Activated CD8-positive, alpha-beta memory T cell treated with anti-CD3 and anti-CD28 coated beads, Interleukin-2, amount 10 ng/mL, durations not matched to agents 7 days and 5 days (primary cell): Measurements from ENCODE around the gene FCN3. TPM values are rescaled to one million over a fixed set of nuclear protein-coding genes. Genes with fewer than 3 reads are reported as not detected.

Experiments used
- ATAC-seq: fragments of 150-1000 bp; cut with Tn5 transposase; one replicate; pipeline ENCODE4 v1.10.0; 2021; ENCODE audit warnings: moderate library complexity
- CTCF ChIA-PET: fragments of 350-600 bp; sonication (Branson Sonifier 250); formaldehyde crosslinking; loops from one replicate; lab custom pipeline; 2021; ENCODE audit warnings: antibody characterized with exemption; lab: Charles Lee
- DNase-seq: peaks from one replicate; pipeline ENCODE4 v3.0.0-alpha.2; 2020
- H3K27ac Mint-ChIP-seq: one replicate; pipeline ENCODE4 v1.8.0; 2021; ENCODE audit warnings: mild to moderate bottlenecking, mixed read lengths
- H3K27me3 Mint-ChIP-seq: one replicate; pipeline ENCODE4 v1.8.0; 2021; ENCODE audit warnings: mixed read lengths
- H3K36me3 Mint-ChIP-seq: one replicate; pipeline ENCODE4 v1.8.0; 2021; ENCODE audit warnings: mild to moderate bottlenecking, mixed read lengths
- H3K4me1 Mint-ChIP-seq: one replicate; pipeline ENCODE4 v1.8.0; 2021; ENCODE audit warnings: mixed read lengths
- H3K4me3 Mint-ChIP-seq: one replicate; pipeline ENCODE4 v1.8.0; 2021; ENCODE audit warnings: mild to moderate bottlenecking, moderate library complexity, mixed read lengths
- H3K9me3 Mint-ChIP-seq: one replicate; pipeline ENCODE4 v1.8.0; 2022; ENCODE audit warnings: low read depth, mixed read lengths
- total RNA-seq, 2 experiments: library from RNA; stranded (reverse); gene quantifications; one replicate each; pipeline ENCODE4 v1.2.3, GENCODE V29; 2021

The FCN3 gene
- total RNA-seq, 2 experiments from 2014 or later: not detected

DNA sequence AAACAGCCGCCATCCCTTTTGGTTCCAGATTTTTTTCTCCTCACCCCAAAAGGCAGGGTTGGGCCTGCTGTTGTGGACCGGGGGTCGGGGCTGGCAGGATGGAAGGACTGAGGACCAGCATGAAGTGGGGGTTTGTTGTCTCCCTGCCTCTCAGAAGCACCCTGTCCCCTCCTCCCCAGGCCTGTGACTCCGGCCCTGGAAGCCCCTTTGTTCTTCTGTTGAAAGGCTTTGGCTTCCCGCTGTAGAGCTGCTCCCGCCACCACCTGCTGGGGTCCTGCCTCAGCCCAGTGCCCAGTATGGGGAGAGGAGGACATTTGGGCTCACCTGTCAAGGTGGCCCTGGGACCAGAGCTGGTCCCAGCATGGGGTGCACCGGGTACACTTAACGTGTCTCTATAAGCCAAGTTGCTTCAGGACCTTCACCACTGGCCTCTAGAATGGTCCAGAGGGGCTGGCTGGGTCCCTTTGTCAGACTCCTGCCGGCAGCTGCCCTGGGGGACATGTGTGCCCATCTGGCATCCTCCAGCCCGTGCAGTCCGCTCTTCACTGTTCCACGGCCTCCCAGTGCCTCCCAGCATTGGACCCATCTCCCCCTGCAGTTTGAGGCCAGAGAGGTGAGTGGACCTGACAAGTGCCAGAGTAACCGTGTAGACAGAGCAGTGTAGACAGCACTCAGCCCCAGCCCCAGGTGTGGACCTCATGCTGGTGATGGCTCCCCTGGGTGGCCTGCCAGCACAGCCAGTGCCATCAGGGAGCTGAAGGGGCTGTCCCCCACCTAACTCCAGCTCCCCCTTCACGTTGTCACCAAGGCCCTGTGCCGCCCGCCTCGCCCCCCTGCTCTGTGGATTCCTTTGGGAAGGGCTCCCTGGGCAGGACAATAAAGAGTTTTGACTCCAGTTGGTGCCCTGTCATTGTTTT, 38.9 kb downstream of the FCN3 start:
- H3K4me1 Mint-ChIP-seq: peaks cover 15% of the 10 kb centered on the region
- no peaks in the 10 kb centered on the region for H3K27me3 Mint-ChIP-seq
- no peak overlapping the region for H3K27ac Mint-ChIP-seq
- no peak for ATAC-seq
- H3K9me3 Mint-ChIP-seq: no peaks in the 10 kb centered on the region
- CTCF ChIA-PET: interaction anchor here (0.9 to 4.3 kb wide), 6 partner anchors 12 to 52 kb away, joined by 3 to 73 read pairs (median 4); no protein-coding TSS in a partner anchor
- peaks cover 8% of the 10 kb centered on the region for H3K36me3 Mint-ChIP-seq
- H3K4me3 Mint-ChIP-seq: no peak overlapping the region
- DNase-seq: no peak

DNA sequence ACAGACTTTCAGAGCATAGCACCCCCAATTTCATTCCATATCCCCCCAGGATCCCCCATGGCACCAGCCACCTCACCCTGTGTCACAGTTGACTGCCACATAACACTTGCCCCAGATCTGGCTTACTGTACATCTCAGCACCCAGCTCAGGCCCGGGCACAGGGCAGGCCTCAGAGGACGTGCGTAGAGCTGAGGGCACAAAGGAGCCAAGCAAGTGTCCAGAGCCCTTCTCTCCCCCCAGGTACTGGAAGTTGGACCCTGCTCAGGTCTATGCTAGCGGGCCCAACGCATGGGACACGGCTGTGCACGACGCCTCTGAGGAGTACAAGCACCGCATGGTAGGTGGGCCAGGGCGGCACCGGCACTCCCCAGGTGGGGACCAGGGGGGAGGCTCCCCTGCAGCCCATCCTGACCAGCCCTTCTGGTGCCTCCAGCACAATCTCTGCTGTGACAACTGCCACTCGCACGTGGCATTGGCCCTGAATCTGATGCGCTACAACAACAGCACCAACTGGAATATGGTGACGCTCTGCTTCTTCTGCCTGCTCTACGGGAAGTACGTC, 40.8 kb downstream of the FCN3 start:
- CTCF ChIA-PET: interaction anchor here (0.5 to 4.3 kb wide), 17 partner anchors 8 to 270 kb away, joined by 3 to 73 read pairs (median 12); partner anchors contain the start of genes AHDC1, CD164L2, MAP3K6 and SYTL1
- H3K36me3 Mint-ChIP-seq: peaks cover 11% of the 10 kb centered on the region
- no peak for ATAC-seq
- no peak overlapping the region for H3K4me3 Mint-ChIP-seq
- no peaks in the 10 kb centered on the region for H3K9me3 Mint-ChIP-seq
- DNase-seq: no peak
- peaks cover 14% of the 10 kb centered on the region for H3K4me1 Mint-ChIP-seq
- no peak overlapping the region for H3K27ac Mint-ChIP-seq
- no peaks in the 10 kb centered on the region for H3K27me3 Mint-ChIP-seq

DNA sequence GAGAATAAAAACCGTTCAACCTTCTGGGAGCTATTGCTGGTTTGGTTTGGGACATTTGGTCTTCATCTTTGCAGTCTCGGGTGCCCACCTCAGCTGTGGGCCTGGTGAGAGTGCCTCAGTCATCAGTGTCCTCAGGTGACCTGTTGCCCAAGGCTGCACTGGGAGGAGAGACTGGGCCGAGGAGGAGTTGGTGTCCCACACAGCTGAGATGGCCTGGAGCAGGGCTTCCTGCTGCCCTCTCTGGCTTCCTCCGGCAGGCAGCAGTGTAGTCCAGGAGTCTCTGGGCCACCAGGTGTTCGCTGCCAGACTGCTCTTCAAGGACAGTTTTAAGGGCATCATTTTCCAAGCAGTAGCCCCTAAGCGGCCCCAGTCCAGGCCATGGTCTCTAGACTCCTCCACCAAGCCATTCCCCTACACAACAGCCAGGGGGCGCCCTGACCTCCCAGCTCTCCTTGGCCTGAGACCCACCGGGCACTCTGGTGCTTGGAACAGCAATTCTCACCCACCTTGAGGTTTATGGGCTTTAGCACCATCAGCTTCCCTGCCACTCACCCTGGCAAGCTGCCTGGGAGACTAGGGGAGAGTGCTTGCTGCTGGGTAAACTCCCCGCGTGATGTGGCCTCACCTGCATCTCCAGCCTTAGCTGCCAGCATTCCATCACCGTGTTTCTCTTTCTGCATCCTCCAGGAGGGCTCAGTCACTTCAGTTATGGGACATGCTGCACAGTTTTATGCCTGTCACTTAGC, 41.9 kb downstream of the FCN3 start:
- Mint-ChIP-seq H3K4me1 (peaks cover 20% of the 10 kb centered on the region), H3K27ac (peak overlapping the region; percentile 57), H3K4me3 (no peak overlapping the region), H3K36me3 (peaks cover 17% of the 10 kb centered on the region), H3K9me3 (no peaks in the 10 kb centered on the region), H3K27me3 (no peaks in the 10 kb centered on the region)
- CTCF ChIA-PET: interaction anchor here (0.5 to 4.3 kb wide), 39 partner anchors 9 to 398 kb away, joined by 3 to 73 read pairs (median 5); partner anchors contain the start of genes CD164L2, MAP3K6 and SYTL1
- DNase-seq (peak; percentile 61), ATAC-seq (peak; percentile 77)

DNA sequence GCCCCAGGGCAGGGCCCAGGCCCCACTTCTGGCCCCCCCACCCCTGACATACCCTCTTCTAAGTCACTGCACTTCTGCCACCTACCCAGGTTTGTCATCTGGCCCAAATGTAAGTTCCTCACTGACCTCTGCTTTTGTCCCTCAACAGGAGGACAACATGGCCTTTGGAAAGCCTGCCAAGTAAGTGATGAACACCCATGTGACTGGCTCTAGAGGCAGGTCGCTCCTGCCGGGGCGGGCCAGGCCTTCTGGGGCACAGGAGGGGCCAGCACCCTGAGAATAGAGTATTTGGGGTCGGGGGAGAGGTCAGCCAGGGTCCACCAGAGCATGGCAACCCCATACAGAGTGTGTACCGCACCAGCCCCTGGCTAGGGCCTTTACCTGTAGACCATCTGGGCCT, 42.7 kb downstream of the FCN3 start:
- Mint-ChIP-seq H3K27me3 (no peaks in the 10 kb centered on the region), H3K9me3 (no peaks in the 10 kb centered on the region), H3K36me3 (peaks cover 19% of the 10 kb centered on the region), H3K4me3 (no peak overlapping the region), H3K27ac (peak overlapping the region; percentile 57), H3K4me1 (peaks cover 23% of the 10 kb centered on the region)
- CTCF ChIA-PET: interaction anchor here (0.6 to 4.3 kb wide), 27 partner anchors 8 to 396 kb away, joined by 3 to 73 read pairs (median 8); partner anchors contain the start of genes MAP3K6 and SYTL1
- DNase-seq (no peak), ATAC-seq (no peak)

DNA sequence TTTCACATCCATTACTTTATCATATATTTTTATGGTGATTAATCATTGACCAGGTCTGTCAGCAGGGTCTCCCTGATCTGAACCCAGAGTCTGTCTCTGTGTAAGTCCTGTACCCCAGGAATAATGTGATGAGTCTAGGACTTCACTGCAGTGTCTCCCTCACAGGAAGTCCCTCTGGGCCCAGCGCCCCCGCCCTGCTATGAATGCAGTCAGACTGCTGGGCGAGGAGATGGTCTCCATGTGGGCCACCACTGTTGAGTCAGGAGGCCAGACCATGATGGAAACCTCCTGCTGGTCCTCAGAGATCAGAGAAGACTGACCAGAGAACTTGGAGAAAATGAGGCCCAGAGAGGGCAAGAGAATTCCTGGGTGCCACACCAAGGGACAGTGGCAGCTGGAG, 43.2 kb downstream of the FCN3 start:
- ATAC-seq (no peak), DNase-seq (no peak)
- H3K9me3 Mint-ChIP-seq: no peaks in the 10 kb centered on the region
- no peak overlapping the region for H3K4me3 Mint-ChIP-seq
- peak overlapping the region; percentile 28 for H3K27ac Mint-ChIP-seq
- peaks cover 16% of the 10 kb centered on the region for H3K36me3 Mint-ChIP-seq
- H3K27me3 Mint-ChIP-seq: no peaks in the 10 kb centered on the region
- CTCF ChIA-PET: interaction anchor here (1.8 to 4.3 kb wide), 6 partner anchors 12 to 112 kb away, joined by 5 to 73 read pairs (median 19); no protein-coding TSS in a partner anchor
- H3K4me1 Mint-ChIP-seq: peaks cover 25% of the 10 kb centered on the region

DNA sequence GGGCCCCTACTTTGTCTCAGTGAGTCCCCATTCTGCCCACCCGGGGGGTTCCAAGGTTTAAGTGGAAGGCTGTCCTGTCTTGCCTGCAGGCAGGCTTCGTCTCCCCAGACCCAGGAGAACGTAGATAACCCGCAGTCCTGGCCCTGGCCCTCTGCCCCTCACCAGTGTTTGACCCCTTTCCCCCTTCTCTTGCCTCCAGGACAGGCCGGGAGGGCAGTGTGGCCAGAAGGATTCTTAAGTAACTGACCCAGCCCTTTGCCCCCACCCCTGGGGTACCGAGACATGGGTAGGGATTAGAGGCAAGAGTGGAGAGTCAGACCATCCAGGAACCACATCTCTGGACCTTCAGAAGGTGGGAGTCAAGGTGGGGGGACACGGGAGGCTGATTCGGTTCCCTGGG, 43.8 kb downstream of the FCN3 start:
- H3K27me3 Mint-ChIP-seq: no peaks in the 10 kb centered on the region
- H3K36me3 Mint-ChIP-seq: peaks cover 17% of the 10 kb centered on the region
- DNase-seq (no peak), ATAC-seq (no peak)
- CTCF ChIA-PET: interaction anchor here (1.2 to 4.3 kb wide), 2 partner anchors 14 to 63 kb away, joined by 4 to 33 read pairs; no protein-coding TSS in a partner anchor
- no peak overlapping the region for H3K4me3 Mint-ChIP-seq
- peaks cover 30% of the 10 kb centered on the region for H3K4me1 Mint-ChIP-seq
- no peak overlapping the region for H3K27ac Mint-ChIP-seq
- no peaks in the 10 kb centered on the region for H3K9me3 Mint-ChIP-seq

DNA sequence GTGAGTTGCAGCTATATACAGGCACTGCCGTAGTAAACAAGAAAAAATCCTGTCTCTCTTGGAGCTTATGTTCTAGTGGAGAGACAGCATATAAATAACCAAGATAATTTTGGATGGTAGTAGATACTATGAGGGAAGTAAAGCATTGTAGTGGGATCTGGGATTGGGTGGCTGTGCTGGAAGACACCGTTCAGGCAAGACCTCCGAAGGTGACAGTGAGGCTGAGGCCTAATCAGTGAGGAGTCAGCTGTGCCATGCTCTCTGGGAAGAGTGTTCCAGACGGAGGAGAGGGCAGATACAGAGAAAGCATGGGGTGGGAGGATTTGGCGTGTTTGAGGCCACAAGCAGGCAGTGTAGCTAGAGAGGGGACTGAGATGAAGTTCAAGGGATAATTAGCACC, 46.7 kb downstream of the FCN3 start:
- H3K27ac Mint-ChIP-seq: peak overlapping the region; percentile 14
- CTCF ChIA-PET: interaction anchor here (0.8 to 2.6 kb wide), 5 partner anchors 28 to 67 kb away, joined by 4 to 20 read pairs (median 11); no protein-coding TSS in a partner anchor
- ATAC-seq (no peak), DNase-seq (no peak)
- H3K4me1 Mint-ChIP-seq: peaks cover 55% of the 10 kb centered on the region
- no peaks in the 10 kb centered on the region for H3K9me3 Mint-ChIP-seq
- peaks cover 30% of the 10 kb centered on the region for H3K36me3 Mint-ChIP-seq
- no peak overlapping the region for H3K4me3 Mint-ChIP-seq
- H3K27me3 Mint-ChIP-seq: no peaks in the 10 kb centered on the region

DNA sequence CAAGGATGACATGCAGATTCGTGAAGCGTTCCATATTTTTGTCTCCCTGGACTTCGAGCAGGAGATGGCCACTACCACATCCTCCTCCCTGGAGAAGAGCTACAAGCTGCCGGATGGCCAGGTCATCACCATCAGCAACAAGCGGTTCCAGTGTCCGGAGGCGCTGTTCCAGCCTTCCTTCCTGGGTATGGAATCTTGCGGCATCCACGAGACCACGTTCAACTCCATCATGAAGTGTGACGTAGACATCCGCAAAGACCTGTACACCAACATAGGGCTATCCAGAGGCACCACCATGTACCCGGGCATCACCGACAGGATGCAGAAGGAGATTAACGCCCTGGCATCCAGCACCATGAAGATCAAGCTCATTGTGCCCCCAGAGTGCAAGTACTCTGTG, 49.3 kb downstream of the FCN3 start:
- DNase-seq (no peak), ATAC-seq (no peak)
- peaks cover 33% of the 10 kb centered on the region for H3K36me3 Mint-ChIP-seq
- peaks cover 54% of the 10 kb centered on the region for H3K4me1 Mint-ChIP-seq
- no peaks in the 10 kb centered on the region for H3K27me3 Mint-ChIP-seq
- no peak overlapping the region for H3K4me3 Mint-ChIP-seq
- CTCF ChIA-PET: interaction anchor here (1.4 to 3.5 kb wide), 2 partner anchors 8 to 281 kb away, joined by 4 to 33 read pairs; no protein-coding TSS in a partner anchor
- H3K27ac Mint-ChIP-seq: no peak overlapping the region
- H3K9me3 Mint-ChIP-seq: no peaks in the 10 kb centered on the region

DNA sequence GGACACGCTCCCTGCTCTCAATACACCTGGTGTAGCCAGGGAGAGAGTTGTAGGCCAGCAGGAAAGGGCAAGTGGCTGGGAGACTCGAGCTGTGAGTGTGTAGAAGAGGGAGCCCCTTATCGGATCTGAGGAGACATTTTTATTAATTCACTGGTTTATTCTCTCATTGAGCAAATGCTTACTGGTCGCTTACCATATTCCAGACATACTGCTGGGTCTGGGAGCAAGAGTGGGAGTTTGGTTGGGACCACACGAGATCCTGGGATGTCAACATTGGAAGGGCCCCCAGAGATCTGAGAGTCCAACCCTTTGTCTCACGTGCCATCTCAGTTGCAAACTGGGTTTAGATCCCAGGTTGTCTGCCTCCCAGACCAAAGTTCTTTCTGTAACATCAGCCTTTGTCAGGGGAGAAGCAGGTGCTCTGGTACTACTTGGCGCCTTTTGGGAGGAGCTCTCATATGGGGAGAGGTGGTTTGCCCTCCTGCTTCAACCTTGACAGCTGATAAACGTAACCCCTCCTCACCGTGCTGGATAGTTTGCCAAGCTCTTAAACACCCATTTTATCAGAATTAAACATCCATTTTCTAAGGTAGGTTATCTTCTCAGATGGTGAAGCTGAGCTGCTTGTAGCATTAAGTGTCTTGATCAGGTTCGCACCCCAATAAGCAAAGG, 51.9 kb downstream of the FCN3 start:
- DNase-seq (no peak), ATAC-seq (no peak)
- Mint-ChIP-seq H3K9me3 (no peaks in the 10 kb centered on the region), H3K27me3 (peaks cover 2% of the 10 kb centered on the region), H3K36me3 (peaks cover 26% of the 10 kb centered on the region), H3K4me1 (peaks cover 45% of the 10 kb centered on the region), H3K27ac (peak overlapping the region; percentile 96), H3K4me3 (peak overlapping the region; percentile 92)
- CTCF ChIA-PET: interaction anchor here (0.7 to 3.5 kb wide), 12 partner anchors 11 to 340 kb away, joined by 3 to 33 read pairs (median 4); partner anchors contain the start of gene GPR3

DNA sequence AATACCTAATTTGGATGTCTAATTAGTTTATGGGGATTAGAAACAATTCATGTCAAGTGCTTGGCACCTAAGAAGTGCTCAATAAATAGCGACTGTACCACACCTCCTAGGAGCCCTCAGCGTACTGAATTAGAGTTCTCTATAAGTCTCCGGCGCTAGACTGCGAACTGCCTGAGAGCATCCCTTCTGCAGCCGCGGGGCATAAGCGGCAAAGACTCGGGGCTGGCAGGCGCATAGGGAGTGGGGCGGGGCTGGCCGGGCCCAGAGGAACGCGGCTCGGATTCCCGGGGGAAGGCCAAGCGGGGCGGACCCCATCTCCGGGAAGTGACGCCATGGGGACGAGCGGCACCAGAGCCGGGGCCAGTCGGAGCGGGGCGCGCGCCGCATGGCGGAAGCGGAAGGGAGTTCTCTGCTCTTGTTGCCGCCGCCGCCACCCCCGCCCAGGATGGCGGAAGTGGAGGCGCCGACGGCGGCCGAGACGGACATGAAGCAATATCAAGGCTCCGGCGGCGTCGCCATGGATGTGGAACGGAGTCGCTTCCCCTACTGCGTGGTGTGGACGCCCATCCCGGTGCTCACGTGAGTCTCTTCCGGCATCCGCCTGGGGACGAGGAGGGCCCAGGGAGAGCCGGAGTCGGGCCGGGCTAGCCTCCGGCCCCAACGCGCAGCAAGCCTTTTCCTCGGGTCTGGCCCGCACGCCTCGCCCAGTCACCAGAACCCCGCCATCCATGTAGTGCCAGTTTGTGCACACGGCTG, 52.6 kb downstream of the FCN3 start, which contains the start of gene TMEM222:
Gene TMEM222 (plus strand): TSS at position 351 of the 756 bp plus-strand sequence. CDS start 35 bp downstream, at position 386.
- H3K27ac Mint-ChIP-seq: peak within 1 kb of the TSS; percentile 96
- ATAC-seq (peak; percentile 98), DNase-seq (peak; percentile 98)
- H3K27me3 Mint-ChIP-seq: peaks cover 2% of the 10 kb centered on the region
- peaks cover 43% of the 10 kb centered on the region for H3K4me1 Mint-ChIP-seq
- H3K4me3 Mint-ChIP-seq: peak within 1 kb of the TSS; percentile 92
- CTCF ChIA-PET: interaction anchor here (0.7 to 3.5 kb wide), 10 partner anchors 12 to 341 kb away, joined by 3 to 33 read pairs (median 4); partner anchors contain the start of genes GPR3 and SYTL1
- no peaks in the 10 kb centered on the region for H3K9me3 Mint-ChIP-seq
- H3K36me3 Mint-ChIP-seq: peaks cover 25% of the 10 kb centered on the region
